ENCODE data around the gene NKD1.
A peak's percentile ranks its signal among the peaks of the same experiment; 100 is the strongest.
"Not testable (repeated sequence)": the region's sequence is repeated elsewhere in the genome, so short reads cannot be mapped to it uniquely, and the experiment has no call there.

NKD1 gene

DNA sequence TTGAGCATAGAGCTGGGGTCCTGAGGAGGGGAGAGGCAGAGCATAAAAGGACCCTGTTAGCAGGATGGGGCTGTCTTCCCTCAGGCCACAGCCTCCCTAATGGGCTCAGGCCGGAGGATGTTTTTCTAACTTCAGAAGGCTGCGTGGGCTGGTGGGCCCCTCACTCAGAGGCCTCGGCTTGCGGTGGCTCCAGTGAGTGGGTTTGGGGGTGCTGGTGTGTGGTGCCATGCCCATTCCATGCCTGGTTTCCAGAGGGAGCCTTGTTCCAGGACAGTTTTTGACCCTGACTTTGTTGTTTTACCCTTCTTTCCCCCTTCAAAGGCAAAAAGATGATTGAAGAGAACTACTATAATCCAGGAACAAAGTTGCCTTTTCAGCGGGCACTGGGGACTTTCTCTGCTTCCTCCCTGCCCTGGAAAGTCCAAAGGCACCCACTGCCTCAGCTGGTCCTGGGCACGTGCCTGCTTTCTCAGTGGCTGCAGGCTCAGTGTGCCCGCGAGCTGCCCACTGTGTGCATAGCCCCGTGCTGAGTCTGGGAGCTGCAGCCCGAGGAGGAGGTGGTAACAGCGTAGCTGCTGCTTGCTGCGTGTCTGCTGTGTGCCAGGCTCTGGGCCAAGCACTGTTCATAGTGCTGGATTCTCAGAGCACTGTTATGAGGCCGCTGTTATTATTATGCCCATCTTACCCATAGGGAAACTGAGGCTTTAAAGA lies 11.8 kb downstream of the NKD1 start:
- DNase-seq: no peak

DNA sequence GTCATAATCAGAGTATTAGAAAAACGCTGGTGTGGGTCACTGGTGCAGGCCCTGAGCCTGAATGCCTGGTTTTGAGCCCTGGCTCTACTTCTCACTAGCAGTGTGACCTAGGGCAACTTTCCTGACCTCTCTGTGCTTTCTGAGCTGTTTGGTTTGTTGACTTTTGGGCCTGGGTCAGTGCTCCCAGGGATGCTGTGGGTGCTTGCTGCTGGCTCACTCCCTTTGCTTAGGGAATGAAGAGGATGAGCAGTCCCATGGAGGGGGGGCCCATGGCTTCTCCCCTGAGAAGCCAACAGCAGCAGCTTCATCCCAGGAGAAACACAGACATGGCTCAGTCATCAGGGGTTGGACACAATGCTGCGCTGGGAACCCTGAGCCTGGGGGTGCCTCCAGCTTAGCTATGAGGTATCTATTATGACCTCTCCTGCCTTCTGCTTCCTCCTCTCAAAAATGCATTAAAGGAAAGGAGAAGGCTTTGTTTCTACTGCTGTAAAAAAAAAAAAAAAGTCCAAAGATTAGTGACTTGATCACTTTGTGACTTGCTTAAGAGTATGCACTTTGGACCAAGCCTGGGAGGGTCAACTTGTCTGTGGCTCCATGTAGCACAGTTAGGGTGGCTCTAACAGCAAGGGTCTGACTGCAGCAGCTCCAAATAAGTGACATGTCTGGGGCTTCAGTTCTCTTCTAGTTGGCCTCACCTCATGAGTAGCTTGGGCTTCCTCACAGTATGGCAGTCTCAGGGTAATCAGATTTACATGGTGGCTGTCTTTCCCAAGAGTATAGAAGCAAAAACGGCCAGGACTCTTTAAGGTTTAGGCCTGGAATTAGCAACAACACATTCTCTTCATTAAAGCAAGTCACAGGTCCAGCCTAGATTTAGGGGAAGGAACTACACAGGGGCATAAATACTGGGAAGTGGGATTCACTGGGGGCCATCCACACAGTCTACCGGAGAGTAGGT lies 13.0 kb downstream of the NKD1 start:
- no peak for DNase-seq

DNA sequence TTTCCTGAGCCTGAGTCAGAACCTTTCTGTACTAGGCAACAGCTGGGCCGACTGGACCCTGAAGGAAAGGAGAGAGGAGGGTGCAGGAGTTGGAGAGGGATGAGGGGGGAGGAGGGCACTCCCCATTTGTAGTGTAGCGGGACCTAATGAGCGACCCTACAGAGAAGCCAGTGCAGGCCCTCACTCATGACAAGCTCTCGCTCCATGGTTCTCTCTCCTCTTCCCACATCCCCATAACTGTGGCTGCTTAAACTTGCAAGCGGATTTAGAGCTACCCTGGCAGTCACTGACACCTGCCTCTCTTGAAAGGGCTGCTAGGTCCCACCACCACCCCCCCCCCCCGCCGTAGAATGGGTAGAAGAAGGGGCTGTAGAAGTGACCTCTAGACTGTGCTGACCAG lies 14.5 kb downstream of the NKD1 start:
- DNase-seq: no peak

DNA sequence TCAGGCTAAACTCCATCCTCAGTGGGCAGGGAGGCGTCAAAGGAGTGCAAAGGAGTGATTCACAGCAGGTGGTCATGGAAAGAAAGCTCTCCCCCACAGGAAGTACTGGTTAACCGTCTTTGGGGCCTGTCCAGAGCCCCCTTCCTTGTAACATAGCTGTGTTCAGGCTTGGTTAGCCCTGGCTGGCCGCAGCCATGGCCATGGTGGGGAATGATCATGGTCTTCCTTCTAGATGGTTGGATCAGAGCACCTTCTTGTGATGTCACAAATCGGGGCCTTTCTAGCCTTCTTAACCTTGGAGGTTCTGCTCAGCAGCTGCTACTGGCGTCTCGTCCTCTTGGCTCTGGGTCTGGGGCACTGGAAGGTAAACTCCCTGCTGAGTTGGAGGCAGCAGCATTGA lies 15.8 kb downstream of the NKD1 start:
- DNase-seq: no peak

DNA sequence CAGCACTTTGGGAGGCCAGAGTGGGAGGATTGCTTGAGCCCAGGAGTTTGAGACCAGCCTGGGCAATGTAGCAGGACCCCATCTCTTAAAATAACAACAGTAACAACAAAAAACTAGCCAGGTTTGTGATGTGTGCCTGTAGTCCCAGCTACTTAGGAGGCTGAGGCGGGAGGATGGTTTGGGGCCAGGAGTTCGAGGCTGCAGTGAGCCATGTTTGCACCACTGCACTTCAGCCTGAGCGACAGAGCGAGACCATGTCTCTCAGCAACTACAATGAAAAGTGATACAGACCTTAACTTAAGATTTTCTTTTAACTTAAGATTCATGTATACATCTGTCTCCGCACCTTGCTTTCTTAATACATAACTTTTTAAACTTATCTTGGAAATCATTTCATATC lies 17.2 kb downstream of the NKD1 start:
- DNase-seq: no peak

DNA sequence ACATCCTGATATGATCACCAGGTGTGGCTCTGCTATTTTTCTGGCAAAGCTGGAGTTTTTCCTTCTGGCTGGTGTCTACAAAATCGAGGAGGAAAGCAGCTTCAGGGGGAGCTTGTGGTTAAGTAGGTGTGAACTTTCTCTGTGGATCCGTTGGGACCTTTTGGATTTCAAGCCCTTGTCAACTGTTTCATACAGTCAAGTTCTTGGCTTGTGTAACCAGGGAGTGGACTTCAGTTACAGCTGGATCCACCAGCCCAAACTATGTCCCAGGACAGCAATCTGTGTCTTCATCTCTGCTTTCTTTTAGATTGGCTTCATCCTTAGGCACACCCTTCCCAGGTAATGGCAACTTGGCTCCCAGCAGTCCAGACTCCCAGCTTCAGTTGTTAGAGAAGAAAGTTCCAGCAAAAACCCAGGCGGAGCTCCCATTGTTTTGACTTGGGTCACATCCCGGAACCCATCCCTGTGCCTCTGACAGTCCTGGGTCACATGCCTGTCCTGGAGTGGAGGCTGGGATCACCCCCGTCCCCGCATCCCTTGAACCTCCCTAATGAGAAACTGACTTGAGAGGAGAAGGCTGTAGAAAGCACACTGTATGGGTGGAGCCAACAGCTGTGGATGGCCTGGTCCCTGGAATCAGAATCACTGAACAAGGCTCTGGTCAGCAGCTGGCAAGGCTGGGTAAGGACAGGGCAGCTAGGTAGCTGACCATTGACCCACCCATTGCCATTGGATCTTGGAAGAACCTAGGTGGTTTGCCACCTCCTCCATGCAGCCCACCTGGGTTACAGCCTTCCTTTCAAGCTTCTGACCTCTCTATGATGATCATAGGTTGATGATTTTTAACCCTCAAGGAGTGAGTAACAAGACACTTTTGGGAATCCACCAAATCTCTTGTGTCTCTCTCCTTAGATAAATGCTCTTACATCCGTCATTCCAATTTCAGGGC lies 18.1 kb downstream of the NKD1 start:
- no peak for DNase-seq

DNA sequence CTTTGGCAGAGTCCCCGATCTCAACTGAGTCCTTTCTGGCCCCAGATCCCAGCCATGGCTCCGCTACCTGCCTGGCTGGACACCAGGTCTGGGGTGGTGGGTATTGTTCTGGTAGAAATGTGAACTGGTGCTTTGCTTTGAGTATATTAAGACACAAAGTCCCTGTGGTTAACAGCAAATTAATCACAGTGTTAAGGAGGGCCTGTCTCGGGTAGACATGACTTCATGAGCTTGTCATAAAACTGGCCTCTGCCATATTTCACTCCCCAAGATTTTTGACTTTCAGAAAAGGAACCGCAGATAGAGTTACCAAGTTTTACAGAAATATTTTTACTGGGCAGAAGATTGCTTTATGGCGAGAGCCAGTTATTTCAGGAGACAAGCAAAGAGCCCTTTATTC lies 19.5 kb downstream of the NKD1 start:
- DNase-seq: no peak

DNA sequence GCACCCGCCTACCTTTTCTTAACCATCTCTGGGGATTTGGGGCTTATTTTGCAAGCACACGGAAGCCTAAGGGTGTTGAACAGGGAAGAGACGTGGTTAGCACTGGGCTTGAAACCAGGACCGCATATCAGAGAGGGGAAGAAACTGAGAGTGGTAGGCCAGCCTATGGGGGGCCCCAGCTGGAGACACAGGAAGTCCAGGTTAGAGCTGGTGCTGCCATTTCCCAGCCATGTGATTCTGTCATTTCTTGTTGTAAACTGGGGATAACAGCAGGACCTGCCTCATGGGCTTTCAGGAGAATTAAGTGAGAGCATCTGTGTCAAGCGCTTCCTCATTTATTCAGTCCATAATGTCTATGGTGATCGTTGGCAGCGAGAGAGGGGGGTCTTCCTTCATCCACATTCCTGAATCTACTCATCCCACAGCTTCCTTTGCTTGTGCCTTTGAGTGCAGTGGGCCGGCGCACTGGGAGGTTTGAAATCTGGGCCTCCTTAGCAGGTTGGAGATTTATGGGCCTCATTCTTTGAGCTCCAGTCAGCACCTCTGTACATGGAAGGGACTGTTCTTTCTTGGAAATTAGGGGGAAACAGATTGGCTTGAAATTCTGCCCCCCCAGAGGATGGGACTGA lies 20.1 kb downstream of the NKD1 start:
- DNase-seq: no peak

DNA sequence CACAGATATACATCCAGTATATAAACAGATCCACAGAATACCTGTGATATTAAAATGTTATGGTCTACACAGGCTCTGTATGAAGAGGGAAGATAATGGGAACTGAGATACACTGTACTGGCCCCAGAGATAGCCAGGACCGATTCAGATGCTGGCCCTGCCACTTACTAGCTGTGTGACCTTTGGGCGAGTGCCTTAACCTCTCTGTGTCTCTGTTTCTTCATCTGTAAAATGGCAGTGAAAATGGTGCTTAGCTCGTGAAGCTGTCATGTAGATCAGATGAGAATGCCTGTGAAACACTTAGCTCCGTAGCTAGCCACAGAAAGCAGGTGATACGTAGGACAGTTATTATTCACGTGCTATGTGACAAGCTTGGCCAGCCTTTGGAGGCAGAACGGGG lies 22.2 kb downstream of the NKD1 start:
- no peak for DNase-seq

DNA sequence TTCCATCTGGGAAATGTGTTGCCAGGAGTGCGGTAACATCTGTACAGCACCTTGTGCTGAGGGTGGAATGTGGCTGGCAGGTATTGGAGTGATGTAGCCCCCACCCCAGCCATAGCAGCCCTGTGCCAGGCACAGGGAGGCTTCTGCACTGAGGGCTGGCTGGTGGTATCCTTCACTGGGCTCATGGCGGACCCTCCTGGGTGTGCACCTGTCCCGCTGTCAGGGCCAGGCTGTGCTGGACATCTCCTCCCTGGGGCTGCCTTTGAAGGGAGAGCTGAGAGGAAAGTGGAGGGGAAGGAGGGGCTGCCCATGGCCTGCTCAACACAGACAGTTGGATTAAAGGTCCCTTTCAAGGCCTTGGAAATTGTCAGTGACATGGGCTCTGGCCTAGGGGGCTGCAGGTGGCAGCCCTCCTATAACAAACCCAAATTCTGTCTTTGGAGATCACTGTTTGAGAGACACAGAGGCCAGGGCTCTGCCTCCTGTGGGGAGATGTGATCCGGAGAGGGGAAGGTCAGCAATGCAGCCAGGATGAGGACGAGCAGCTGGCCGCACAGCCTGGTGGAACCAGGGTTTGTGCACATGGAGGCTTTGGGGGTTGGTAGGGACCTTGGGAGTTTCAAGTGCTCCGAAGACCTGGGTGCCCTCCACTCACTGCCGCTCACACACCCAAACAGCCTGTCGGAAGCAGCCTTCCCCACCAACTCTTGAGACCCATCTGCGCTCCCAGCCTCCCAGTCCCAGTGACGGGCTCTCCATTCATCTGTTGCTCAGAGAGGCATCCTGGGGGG lies 22.8 kb downstream of the NKD1 start:
- peak; percentile 84 for DNase-seq

DNA sequence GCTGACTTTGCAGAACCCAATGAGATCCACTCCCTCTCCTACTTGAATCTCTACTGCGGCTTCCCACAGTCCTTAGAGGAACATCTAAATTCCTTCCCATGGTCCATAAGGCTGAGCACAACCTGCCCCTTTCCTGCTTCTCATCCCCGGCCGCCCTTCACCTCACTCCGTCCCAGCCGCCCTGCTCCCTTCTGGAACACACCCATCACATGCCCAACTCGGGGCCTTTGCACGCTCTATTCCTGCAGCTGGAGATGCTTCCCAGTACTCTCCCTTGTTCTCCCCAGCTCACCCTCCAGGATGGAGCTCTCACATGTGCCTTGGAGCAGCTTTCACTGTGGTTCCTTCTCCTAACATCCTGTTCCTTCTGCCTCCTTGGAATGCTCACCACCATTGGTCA lies 23.6 kb downstream of the NKD1 start:
- no peak for DNase-seq

DNA sequence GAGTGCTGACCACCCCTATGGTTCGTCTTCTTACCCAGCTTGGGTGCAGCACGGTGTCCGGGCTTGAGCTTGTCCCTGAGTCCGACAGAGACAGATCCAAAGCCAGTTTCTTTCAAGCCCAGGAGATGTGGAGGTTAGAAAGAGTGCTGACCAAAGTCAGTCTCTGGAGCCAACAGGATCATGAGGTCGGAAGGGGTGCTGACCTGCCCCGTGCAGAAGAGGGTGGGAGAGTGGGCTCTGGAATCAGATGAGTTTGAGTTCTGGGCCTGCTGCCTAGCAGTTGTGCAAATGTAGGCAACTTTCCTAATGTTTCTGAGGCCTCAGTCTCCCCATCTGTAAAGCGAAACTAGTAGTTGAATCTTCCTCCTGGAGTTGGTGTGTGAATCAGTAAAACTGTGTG lies 24.5 kb downstream of the NKD1 start:
- no peak for DNase-seq

DNA sequence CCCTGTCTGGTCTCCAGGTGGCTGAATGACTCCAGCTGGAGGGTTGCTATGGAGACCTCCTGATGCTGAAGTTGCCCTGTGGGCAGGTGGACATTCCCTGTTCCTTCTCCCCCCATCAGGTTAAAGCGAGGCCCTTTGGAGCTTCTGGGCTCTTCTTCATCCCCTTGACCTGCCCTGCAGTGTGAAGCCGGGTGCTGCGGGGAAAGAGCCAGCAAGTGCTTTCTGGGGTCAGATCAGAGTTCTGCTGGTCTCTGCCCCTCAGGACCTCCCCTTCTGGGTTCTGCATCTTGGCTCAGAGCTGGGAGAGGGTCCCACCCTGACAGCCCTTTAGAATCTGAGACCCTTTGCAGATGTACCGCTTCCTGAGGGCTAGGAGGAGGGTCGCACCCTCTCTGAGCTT lies 25.1 kb downstream of the NKD1 start:
- no peak for DNase-seq

DNA sequence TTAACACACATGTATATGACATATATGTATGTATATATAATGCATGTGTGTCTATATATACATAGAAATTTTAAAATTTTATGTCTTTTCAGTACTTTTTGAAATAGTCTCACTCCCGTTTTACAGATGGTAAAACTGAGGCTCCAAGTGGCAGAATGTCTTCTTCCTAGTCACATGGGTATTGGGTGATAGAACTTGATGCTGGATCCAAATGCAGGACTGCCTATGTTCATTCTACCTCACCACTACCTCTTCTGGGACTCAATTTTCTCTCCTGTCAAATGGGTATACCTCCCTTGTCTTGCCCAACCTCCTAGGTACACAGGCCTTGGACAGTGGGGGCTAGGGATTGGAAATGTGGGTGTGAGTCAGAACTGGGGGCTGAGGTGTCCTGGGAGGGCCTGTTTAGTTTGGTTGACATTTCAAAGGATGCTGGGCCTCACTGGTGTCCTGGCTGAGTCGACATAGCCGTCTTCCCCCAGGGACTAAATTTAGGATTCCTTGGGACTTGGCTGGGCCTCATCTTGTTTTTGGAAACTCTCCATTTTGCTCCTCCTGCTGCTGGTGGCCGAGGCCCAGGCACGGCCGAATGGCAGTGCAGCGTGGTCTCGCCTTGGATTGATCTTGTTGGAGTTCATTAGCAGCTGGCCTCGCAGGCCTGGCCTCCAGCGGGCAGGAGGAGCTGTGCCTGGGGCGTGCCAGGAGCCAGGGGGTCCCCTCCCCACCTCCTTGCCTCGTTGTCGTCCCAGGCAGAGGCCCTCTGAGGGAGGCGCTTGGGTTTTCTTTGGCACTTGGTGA lies 25.9 kb downstream of the NKD1 start:
- DNase-seq: no peak

DNA sequence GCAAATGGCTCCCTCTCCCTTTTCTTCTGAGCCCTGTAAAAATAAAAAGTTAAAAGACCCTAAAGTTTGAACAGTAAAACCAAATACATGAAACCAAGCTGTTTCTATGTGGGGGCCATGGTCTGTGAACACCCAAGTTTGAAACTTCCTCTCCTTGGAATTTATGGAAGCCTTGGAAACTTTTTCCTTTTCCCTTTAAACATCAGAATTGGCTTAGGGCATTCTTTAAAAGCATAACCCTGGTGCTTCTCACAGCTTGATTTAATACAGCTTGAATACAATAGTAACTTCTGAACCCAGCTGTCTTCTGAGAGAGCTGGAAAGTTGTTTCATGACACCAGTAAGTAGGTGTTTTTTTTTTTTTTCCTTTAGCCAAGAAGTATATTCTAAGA lies 26.5 kb downstream of the NKD1 start:
- DNase-seq: no peak

DNA sequence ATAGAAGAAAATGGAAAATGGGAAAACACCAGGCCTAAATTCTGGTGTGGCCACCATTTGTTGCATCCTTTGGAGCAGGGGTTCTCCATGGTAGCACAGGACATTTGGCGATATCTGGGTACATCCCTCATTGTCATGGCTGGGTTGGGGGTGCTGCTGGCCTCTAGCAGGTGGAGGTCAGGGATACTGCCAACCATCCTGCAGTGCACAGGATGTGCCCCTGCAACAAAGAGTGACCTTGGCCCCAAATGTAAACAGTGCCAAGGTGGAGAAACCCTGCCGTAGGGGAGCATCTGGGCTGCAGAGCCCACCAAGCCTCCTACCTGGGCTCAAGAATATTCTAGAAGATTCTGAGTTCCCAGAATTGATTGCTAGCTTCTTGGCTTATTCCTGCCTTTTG lies 27.5 kb downstream of the NKD1 start:
- DNase-seq: no peak

DNA sequence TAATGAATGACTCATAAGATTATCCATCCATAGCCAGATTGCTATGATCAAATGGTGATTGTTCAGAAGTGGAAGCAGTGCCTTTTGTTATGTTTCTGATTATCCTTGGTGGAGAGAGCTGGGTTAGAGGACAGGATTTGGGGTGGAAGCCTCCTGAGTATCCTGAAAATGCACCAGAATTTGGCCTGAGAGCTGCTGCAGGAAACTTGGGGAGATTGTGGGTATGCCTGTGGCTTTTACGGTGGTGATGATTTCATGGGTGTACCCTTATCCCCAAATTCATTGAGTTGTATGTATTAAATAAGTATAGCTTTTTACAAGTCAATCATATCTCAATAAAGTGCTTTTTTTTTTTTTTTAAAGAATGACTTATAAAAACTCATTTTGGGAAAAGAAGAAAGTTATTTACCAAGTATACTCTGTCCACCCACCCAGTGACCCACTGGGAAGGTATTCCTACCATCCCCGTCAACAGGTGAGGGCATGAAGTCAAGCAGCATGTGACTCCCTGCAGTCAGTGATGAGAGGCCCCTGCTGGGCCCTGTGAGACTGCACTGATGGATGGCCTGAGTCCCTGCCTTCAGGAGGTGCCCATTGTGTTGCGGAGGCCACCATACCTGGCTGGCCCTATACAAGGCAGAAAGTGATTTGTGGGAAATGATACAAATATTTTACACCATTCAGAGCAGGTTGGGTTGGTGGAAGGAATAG lies 28.4 kb downstream of the NKD1 start:
- no peak for DNase-seq

DNA sequence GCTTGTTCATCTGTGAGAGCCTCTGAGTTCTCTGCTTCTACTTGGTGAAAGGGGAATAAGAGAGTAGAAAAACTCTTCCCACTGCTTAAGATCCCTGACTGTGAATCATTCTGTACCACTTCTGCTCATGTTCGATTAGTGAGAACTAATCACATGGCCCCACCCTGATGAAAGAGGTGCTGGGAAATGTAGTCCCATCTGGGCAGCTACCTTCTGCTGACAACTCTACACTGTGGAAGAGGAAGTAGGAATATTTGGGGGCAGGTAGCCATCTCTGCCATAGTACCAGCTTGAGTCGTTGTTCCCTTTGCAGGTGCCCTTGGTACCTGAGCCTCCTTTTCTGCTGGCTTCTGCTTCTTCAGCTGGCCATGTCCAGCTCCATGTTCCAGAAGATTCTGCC lies 29.9 kb downstream of the NKD1 start:
- DNase-seq: no peak

DNA sequence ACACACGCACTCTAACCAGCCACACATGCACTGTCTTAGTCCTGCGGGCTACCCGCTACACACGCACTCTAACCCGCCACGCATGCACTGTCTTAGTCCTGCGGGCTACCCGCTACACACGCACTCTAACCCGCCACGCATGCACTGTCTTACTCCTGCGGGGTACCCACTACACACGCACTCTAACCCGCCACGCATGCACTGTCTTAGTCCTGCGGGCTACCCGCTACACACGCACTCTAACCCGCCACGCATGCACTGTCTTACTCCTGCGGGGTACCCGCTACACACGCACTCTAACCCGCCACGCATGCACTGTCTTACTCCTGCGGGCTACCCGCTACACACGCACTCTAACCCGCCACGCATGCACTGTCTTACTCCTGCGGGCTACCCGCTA lies 31.2 kb downstream of the NKD1 start:
- DNase-seq: not testable (repeated sequence)

DNA sequence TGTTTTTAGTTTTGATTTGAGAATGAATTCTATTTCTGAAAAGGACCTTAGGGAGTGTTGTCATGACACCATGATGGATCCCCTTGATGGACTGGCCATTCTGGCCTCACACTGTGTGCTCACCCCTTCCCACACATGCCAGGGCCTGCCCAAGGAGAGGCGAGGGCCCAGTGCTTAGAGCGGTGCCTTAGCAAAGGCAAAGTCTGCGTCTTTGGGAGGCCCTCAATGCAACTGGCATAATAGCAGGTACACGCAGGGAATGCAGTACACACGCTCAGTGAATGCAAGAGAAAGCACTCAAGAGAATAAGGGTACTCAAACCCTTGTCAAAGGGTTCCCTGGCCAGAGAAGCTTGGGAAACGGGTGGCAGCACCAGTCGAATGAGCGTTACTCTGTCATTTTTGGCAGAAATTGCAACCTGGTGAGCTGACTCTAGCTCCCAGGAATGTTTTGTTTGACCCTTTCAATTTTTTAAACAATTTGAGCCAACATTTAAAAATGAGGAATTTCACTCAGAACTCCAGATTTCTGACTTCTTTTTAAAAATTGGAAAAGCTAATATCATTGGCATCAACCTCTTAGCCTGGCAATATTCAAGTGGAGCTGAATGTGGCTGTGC lies 32.1 kb downstream of the NKD1 start:
- no peak for DNase-seq

All from NCI-H524 treated with DMSO at 0.1 percent for 48 hours (cell line).